ENCODE data around the gene LPAR1. TPM values are rescaled to one million over a fixed set of nuclear protein-coding genes. Genes with fewer than 3 reads are reported as not detected.
A peak's percentile ranks its signal among the peaks of the same experiment; 100 is the strongest.

The LPAR1 gene
- total RNA-seq, 1 donor from 2014 or later: 23.2 TPM

DNA sequence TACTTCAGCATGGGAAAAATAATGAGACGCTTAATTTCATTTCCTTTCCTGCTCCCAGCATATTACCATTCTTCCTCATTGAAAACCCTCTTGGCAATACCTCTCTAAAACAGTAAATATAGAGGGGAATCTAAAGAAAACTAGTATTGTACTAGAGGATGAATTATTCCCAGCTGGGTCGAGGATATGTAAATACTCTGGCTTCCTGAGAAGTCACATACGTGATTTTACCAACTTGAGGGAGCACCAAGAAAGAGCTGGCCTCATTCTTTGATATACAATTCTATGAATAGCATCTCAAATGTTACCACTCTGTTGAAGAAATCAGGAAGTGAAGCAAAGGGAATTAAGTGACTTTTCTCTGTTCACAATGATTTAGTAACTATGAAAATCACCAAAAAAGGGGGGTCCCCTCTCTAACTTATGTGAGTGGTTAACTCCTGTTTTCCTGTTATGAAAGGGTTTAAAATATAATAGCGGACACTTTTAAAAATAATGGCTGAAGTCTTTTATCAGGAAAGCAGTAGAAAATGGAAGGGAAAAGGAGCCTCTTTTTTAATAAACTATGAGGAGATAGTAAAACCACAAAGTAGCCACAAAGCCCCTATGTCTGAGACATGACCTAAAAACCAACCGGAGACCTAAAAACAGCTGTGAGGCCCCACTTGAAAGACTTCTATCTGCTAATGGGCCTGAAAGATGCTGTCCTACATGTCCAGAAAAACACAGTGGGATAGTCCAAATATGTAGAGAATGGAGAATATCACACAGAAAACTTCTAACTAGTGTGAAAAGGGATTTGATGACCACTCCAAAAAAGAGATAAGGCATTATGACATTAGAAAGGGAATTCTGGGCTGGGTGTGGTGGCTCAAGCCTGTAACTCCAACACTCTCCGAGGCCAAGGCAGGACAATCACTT is 42.6 kb downstream of the LPAR1 start:
- no peak overlapping the region for H3K4me3 ChIP-seq
- no peaks in the 10 kb centered on the region for H3K9me3 ChIP-seq
- H3K4me1 ChIP-seq: peaks cover 24% of the 10 kb centered on the region
- H3K27ac ChIP-seq: peak overlapping the region; percentile 66
- no peak for ATAC-seq
- no peak for DNase-seq
- TF ChIP-seq, protein P1, sequence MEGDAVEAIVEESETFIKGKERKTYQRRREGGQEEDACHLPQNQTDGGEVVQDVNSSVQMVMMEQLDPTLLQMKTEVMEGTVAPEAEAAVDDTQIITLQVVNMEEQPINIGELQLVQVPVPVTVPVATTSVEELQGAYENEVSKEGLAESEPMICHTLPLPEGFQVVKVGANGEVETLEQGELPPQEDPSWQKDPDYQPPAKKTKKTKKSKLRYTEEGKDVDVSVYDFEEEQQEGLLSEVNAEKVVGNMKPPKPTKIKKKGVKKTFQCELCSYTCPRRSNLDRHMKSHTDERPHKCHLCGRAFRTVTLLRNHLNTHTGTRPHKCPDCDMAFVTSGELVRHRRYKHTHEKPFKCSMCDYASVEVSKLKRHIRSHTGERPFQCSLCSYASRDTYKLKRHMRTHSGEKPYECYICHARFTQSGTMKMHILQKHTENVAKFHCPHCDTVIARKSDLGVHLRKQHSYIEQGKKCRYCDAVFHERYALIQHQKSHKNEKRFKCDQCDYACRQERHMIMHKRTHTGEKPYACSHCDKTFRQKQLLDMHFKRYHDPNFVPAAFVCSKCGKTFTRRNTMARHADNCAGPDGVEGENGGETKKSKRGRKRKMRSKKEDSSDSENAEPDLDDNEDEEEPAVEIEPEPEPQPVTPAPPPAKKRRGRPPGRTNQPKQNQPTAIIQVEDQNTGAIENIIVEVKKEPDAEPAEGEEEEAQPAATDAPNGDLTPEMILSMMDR (IDR thresholded peaks at IDR 0.05): no peak
- no peaks in the 10 kb centered on the region for H3K27me3 ChIP-seq (ENCODE audit: low read depth)
- intact Hi-C loops (cut with DNase I): no loop called here
- no peaks in the 10 kb centered on the region for H3K36me3 ChIP-seq

DNA sequence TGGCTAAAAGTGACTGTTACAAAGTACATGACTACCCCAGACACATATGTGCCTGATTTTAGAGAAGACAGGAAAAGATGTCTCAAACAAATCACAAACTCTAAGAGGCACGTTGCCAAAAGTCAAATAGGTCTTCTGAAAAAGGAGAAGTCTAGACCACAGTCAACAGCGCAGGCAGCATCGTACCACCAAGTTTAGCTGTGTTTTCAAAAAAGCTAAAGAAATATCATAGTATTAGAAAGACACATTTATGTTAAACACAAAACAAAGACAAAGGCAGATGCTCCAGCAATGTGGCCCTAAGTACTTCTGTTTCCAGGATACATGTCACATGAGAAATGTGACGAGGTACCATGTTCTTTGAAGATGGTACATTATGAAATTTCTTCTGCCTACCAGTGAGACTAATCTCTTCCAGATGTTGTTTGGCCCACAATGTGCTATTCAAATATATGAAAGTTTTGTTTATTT is 43.5 kb downstream of the LPAR1 start:
- peak in 1 of 2 donors; percentile 54 for ATAC-seq
- Histone ChIP-seq H3K36me3 (no peaks in the 10 kb centered on the region), H3K9me3 (no peaks in the 10 kb centered on the region), H3K27ac (peak overlapping the region; percentile 66), H3K4me3 (no peak overlapping the region), H3K27me3 (ENCODE audit: low read depth) (no peaks in the 10 kb centered on the region), H3K4me1 (peaks cover 24% of the 10 kb centered on the region)
- intact Hi-C loops (cut with DNase I): no loop called here
- DNase-seq: no peak
- TF ChIP-seq, protein P1 (IDR thresholded peaks at IDR 0.05): no peak

DNA sequence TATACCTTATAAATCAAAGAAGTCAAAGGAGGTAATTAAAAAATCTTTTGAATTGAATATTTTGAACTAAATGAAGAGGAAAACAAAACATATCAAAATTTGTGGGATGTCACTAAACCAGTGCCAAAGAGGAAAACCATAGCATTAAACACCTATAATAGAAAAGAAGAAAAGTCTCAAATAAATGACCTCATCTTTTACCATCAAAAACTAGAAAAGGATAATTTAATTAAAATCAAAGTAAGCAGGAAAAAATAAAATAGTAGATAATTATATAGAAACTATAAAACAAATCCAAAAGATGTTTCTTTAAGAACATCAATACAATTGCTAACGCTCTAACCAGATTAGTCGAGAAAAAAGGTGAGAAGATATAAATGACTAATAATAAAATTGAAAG is 47.8 kb downstream of the LPAR1 start:
- intact Hi-C loops (cut with DNase I): no loop called here
- Histone ChIP-seq H3K4me1 (peaks cover 24% of the 10 kb centered on the region), H3K27me3 (ENCODE audit: low read depth) (no peaks in the 10 kb centered on the region), H3K36me3 (no peaks in the 10 kb centered on the region), H3K9me3 (no peaks in the 10 kb centered on the region), H3K4me3 (no peak overlapping the region), H3K27ac (no peak overlapping the region)
- TF ChIP-seq, protein P1 (IDR thresholded peaks at IDR 0.05): no peak
- ATAC-seq (no peak), DNase-seq (no peak)

DNA sequence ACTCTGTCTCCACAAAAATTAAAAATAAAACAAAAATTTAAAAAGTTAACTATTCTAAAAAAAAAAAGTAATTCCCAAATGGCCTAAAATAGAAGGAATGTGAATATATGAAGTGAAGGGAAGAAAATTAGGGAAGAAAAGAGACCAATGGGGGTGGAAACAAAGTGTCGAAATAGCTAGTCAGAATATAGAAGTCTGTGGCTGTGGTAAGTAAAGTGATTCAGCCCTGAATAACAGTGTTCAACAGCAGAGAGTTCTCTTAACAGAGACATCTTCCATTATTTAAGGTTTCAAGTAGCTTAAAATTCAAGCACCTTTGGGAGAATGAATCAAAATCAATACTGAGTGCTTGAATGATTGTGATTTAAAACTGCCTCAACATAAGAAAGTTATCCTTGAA is 51.7 kb downstream of the LPAR1 start:
- H3K27ac ChIP-seq: no peak overlapping the region
- no peaks in the 10 kb centered on the region for H3K27me3 ChIP-seq (ENCODE audit: low read depth)
- H3K4me3 ChIP-seq: no peak overlapping the region
- ATAC-seq: no peak
- no peak for DNase-seq
- H3K36me3 ChIP-seq: no peaks in the 10 kb centered on the region
- TF ChIP-seq, protein P1 (IDR thresholded peaks at IDR 0.05): no peak
- no peaks in the 10 kb centered on the region for H3K9me3 ChIP-seq
- H3K4me1 ChIP-seq: peaks cover 6% of the 10 kb centered on the region
- intact Hi-C loops (cut with DNase I): no loop called here

DNA sequence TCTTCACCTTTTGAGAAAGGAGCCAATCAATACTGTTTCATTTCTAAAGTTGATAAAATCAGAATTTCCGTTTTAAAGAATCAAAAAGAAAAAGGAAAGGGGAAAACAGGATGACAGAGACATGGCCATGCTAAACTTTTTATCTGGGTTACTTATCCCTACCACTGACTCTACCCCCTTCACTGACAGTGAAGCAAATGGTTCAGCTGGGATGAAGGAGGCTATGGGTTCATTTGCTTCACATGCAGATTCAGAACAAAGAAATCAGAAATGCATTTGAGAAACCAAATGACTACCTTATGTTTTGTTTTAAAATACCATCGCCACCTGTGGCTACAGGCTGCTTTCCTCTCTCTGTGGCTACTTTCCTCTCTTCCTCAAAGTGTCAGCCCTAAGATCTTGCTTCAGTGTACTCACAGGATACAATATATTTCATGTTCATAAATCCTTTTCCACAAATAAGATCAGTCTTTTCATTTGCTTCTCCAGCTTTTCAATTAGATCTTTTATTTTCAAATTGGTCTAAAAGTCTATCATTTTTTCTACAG is 53.3 kb downstream of the LPAR1 start:
- Histone ChIP-seq H3K27ac (no peak overlapping the region), H3K4me1 (peaks cover 6% of the 10 kb centered on the region), H3K36me3 (no peaks in the 10 kb centered on the region), H3K4me3 (no peak overlapping the region), H3K27me3 (ENCODE audit: low read depth) (no peaks in the 10 kb centered on the region), H3K9me3 (no peaks in the 10 kb centered on the region)
- intact Hi-C loops (cut with DNase I): no loop called here
- TF ChIP-seq, protein P1 (IDR thresholded peaks at IDR 0.05): no peak
- DNase-seq: no peak
- no peak for ATAC-seq

Data from lower lobe of right lung (tissue), 2 donors.